Loucy (cell line): ENCODE measurements around the gene FXYD6.

Source experiments
- CTCF ChIP-seq: fragments of 200-600 bp; sonication (generic); conservative IDR thresholded peaks from 2 replicates; pipeline ENCODE4 v1.5.1; 2014; ENCODE audit warnings: mild to moderate bottlenecking, antibody characterized with exemption, low read length
- EZH2phosphoT487 ChIP-seq: fragments of 200-600 bp; IDR thresholded peaks from 2 replicates; pipeline ENCODE4 v1.6.1; 2018; ENCODE audit warnings: antibody characterized with exemption, mild to moderate bottlenecking, moderate library complexity, borderline replicate concordance

GRCh38 chr11:117909611-117910382, 33.3 kb upstream of the FXYD6 start:
- TF ChIP-seq CTCF, result no peak
- TF ChIP-seq EZH2phosphoT487, result no peak
